GM19035 (cell line): ENCODE results near the gene MCMBP.

ENCODE experiments used
- ATAC-seq: cut with Tn5 transposase; IDR thresholded peaks from one replicate; pipeline ENCODE4 v1.9.1; 2021; ENCODE audit not compliant: unreplicated experiment

Gene MCMBP

DNA sequence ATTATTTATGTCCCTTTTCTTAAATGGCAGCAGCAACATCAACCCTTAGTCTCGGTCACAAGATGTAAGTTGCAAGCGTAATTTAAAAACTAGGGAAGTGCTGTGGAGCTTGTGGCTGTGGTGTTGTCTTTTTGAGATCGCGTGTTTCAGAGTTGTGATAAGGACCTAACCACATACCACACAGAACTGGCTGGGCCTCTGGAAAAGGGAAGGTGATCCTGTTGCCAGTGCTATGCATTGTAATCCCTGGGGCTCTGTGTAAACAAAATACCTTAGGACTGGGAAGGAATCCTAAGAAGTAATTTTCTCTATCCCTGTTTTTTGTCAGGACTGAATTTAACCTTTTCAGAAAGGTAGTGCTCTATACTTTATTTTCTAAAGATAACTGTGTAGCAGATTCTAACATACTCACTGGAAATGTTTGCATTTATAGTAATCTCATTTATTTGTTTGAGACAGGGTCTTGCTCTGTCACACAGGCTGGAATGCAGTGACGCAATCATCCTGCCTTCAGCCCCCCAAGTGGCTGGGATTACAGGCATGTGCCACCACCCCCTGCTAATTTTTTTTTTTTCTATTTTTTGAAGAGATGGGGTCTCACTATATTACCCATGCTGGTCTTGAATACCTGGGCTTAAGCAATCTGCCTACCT, 86.4 kb downstream of the MCMBP start:
- ATAC-seq = no peak

DNA sequence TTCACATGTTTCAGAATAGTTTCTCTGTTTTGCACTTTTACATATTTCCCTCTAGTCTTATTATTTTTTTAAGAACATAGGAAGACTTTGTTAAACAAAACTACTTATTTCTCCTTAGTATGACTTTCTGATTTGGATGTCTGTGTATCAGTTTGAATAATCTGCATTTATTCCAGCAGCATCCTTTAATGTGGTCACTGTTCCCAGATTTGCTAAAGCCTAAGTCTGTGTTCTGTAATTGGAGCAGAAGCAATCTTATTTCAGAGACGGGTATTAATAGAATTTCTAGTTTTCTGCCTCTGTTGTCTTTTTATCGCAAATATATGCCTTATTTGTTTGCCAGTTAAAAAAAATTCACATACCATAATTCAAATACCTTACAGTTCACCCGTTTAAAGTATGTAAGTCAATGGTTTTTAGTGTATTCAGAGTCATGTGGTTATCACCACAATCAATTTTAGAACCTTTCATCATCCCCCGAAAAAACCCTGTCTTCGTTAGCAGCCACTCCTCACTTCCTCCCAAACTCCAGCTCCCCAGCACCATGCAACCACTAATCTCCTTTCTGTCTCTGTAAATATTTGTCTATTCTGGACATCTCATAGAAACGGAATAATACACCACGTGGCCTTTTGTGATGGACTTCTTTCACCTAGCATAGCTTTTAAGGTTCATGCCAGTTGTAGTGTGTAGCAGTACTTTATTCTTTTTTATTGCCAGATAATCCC, 88.1 kb downstream of the MCMBP start:
- peak; percentile 75 for ATAC-seq

GRCh38 chr10:119783665-119784027, 89.0 kb downstream of the MCMBP start:
- no peak for ATAC-seq

GRCh38 chr10:119782981-119783664, 89.5 kb downstream of the MCMBP start:
- ATAC-seq = no peak

- ATAC-seq = no peak
These were observed 91.1 kb downstream of the MCMBP start for GRCh38 chr10:119781498-119781897.

GRCh38 chr10:119780879-119781480, 91.7 kb downstream of the MCMBP start:
- ATAC-seq = no peak
